Activated CD4-positive, alpha-beta T cell treated with anti-CD3 and anti-CD28 coated beads, Interleukin-2, Interleukin-6, amounts not matched to agents 100 ng/mL and 50 ng/mL, durations not matched to agents 16 hours and 8 hours (primary cell): ENCODE measurements around the gene CBFA2T3.

Experiments
- DNase-seq: peaks from one replicate; pipeline ENCODE4 v3.0.0-alpha.2; 2020

CBFA2T3 gene

GRCh38 chr16:88870608-88871348, 106.2 kb downstream of the CBFA2T3 start:
- no peak for DNase-seq

GRCh38 chr16:88869673-88869980, 107.4 kb downstream of the CBFA2T3 start:
- DNase-seq, result no peak

- no peak for DNase-seq
Observed at GRCh38 chr16:88868974-88869672, 107.9 kb downstream of the CBFA2T3 start.

- no peak for DNase-seq
Observed at GRCh38 chr16:88867581-88868246, 109.3 kb downstream of the CBFA2T3 start.

- DNase-seq, result no peak
Observed at GRCh38 chr16:88866151-88866920, 110.7 kb downstream of the CBFA2T3 start, which contains the start of gene PABPN1L. Gene PABPN1L (minus strand): TSS chr16:88866660. CDS start chr16:88866606, 54 bp downstream.

- DNase-seq, result no peak
Observed at GRCh38 chr16:88865742-88866141, 111.3 kb downstream of the CBFA2T3 start.

GRCh38 chr16:88865310-88865709, 111.7 kb downstream of the CBFA2T3 start:
- DNase-seq, result no peak

- no peak for DNase-seq
Observed at GRCh38 chr16:88864521-88864920, 112.5 kb downstream of the CBFA2T3 start.

- no peak for DNase-seq
Observed at GRCh38 chr16:88864099-88864498, 112.9 kb downstream of the CBFA2T3 start.

- DNase-seq, result no peak
Observed at GRCh38 chr16:88863426-88863825, 113.6 kb downstream of the CBFA2T3 start.

- no peak for DNase-seq
Observed at GRCh38 chr16:88862968-88863367, 114.0 kb downstream of the CBFA2T3 start.

GRCh38 chr16:88861359-88861758, 115.6 kb downstream of the CBFA2T3 start:
- DNase-seq, result no peak

- DNase-seq, result no peak
Observed at GRCh38 chr16:88859381-88860091, 117.5 kb downstream of the CBFA2T3 start.

- DNase-seq, result peak; percentile 87
Observed at GRCh38 chr16:88857728-88858339, 119.2 kb downstream of the CBFA2T3 start.

- DNase-seq, result peak; percentile 99
Observed at GRCh38 chr16:88856828-88857727, 119.9 kb downstream of the CBFA2T3 start, which contains the start of the genes GALNS and TRAPPC2L. Gene GALNS (minus strand): TSS chr16:88856947. CDS start chr16:88856877, 70 bp downstream. Gene TRAPPC2L (plus strand): TSS chr16:88857127. CDS start chr16:88857151, 24 bp downstream.

GRCh38 chr16:88856122-88856827, 120.7 kb downstream of the CBFA2T3 start:
- DNase-seq, result no peak

GRCh38 chr16:88855736-88856121, 121.3 kb downstream of the CBFA2T3 start:
- DNase-seq, result no peak

GRCh38 chr16:88855176-88855575, 121.8 kb downstream of the CBFA2T3 start:
- no peak for DNase-seq

- peak; percentile 11 for DNase-seq
Observed at GRCh38 chr16:88854306-88855111, 122.5 kb downstream of the CBFA2T3 start.
